Measurements from ENCODE around the gene TBX10. TPM values are rescaled to one million over a fixed set of nuclear protein-coding genes. Genes with fewer than 3 reads are reported as not detected.

The TBX10 gene
- total RNA-seq, 6 experiments from 2014 or later, result not detected

DNA sequence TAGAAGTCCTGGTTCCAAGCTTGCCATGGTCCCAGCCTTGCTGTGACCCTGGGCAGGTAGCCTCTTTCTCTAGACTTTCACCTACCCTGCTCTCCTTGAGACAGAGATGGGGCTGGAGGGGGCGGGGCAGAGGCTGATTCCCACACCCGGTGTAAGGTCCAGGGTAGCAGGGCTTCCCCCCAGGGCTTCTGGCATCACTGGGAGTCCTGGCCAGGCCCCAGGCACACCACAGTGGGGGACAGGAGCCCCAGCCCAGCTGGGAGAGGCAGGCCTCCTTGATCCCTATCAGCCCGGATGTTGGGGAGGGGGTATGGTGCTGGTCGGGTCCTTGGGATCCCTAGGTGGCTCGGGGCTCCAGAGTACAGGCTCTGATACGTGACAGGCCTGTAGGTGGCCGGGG lies 8.2 kb downstream of the TBX10 start:
- Mint-ChIP-seq H3K4me3 (no peak overlapping the region), H3K36me3 (ENCODE audit: low read depth) (no peaks in the 10 kb centered on the region), H3K9me3 (no peaks in the 10 kb centered on the region), H3K27ac (no peak overlapping the region), H3K27me3 (ENCODE audit: insufficient read depth) (peaks cover 4% of the 10 kb centered on the region), H3K4me1 (ENCODE audit: low read depth) (peaks cover 5% of the 10 kb centered on the region)
- TF ChIP-seq, protein P1, sequence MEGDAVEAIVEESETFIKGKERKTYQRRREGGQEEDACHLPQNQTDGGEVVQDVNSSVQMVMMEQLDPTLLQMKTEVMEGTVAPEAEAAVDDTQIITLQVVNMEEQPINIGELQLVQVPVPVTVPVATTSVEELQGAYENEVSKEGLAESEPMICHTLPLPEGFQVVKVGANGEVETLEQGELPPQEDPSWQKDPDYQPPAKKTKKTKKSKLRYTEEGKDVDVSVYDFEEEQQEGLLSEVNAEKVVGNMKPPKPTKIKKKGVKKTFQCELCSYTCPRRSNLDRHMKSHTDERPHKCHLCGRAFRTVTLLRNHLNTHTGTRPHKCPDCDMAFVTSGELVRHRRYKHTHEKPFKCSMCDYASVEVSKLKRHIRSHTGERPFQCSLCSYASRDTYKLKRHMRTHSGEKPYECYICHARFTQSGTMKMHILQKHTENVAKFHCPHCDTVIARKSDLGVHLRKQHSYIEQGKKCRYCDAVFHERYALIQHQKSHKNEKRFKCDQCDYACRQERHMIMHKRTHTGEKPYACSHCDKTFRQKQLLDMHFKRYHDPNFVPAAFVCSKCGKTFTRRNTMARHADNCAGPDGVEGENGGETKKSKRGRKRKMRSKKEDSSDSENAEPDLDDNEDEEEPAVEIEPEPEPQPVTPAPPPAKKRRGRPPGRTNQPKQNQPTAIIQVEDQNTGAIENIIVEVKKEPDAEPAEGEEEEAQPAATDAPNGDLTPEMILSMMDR (IDR thresholded peaks at IDR 0.05), result no peak
- DNase-seq, result no peak

DNA sequence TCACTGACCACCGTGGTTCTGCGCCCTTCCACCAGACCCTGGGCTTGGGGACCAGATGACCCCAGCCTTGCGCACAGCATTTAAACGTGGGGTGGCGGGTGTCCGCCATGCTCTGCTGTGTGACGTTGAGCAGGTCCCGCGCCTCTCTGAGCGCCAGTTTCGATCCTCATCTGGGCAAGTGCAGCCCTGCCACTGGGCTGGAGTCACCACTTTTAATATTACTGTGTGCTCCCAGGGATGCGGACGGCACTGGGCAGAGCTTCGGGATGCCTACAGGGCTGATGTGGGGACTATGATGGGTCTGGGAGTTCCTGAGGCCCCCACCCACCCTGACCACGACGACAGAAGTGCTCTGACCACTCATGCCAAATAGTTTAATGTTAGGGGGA lies 8.6 kb downstream of the TBX10 start:
- no peak for DNase-seq
- no peaks in the 10 kb centered on the region for H3K36me3 Mint-ChIP-seq (ENCODE audit: low read depth)
- H3K27ac Mint-ChIP-seq, result peak overlapping the region; percentile 69
- peaks cover 4% of the 10 kb centered on the region for H3K27me3 Mint-ChIP-seq (ENCODE audit: insufficient read depth)
- TF ChIP-seq, protein P1 (IDR thresholded peaks at IDR 0.05), result peak; percentile 29
- H3K4me1 Mint-ChIP-seq (ENCODE audit: low read depth), result peaks cover 5% of the 10 kb centered on the region
- H3K4me3 Mint-ChIP-seq, result peak overlapping the region; percentile 86
- H3K9me3 Mint-ChIP-seq, result no peaks in the 10 kb centered on the region

DNA sequence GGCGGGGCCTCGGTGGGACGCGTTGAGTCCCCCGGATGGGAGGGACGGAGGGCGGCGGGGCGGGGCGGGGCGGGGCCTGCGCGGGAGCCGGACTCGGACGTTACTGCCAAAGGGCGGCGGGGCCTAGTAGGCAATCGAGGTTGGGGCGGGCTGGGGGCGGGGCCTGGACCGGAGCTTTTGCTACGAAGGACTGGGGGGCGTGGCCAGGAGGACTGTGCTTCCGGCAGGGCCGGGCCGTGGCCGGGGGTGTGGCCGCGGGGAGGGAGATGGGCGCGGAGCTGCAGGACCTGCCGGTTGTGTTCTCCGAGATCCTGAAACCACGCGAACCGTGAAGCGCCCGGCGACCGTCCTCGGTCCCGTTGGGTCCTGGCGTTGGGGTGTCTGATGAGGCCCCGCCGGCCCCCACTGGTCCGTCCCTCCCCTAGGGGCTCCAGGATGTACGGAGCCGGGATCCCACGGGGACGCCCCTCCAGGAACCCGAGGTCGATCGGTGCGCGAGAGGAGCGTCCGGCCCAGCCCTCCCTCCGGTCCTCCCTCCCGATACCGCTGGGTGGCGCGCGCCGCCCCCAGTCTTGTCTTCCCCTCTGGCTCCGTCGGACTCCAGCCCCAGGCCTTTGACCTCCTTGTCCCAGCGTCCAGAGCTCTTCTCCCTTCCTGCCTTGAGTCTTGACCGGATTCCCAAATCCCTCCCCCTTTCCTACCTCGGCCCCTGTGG lies 9.2 kb downstream of the TBX10 start:
- no peaks in the 10 kb centered on the region for H3K9me3 Mint-ChIP-seq
- DNase-seq, result peak; percentile 91
- TF ChIP-seq, protein P1 (IDR thresholded peaks at IDR 0.05), result peak; percentile 85
- H3K4me3 Mint-ChIP-seq, result peak overlapping the region; percentile 86
- peak overlapping the region; percentile 69 for H3K27ac Mint-ChIP-seq
- H3K4me1 Mint-ChIP-seq (ENCODE audit: low read depth), result peaks cover 5% of the 10 kb centered on the region
- H3K36me3 Mint-ChIP-seq (ENCODE audit: low read depth), result no peaks in the 10 kb centered on the region
- H3K27me3 Mint-ChIP-seq (ENCODE audit: insufficient read depth), result peaks cover 4% of the 10 kb centered on the region

DNA sequence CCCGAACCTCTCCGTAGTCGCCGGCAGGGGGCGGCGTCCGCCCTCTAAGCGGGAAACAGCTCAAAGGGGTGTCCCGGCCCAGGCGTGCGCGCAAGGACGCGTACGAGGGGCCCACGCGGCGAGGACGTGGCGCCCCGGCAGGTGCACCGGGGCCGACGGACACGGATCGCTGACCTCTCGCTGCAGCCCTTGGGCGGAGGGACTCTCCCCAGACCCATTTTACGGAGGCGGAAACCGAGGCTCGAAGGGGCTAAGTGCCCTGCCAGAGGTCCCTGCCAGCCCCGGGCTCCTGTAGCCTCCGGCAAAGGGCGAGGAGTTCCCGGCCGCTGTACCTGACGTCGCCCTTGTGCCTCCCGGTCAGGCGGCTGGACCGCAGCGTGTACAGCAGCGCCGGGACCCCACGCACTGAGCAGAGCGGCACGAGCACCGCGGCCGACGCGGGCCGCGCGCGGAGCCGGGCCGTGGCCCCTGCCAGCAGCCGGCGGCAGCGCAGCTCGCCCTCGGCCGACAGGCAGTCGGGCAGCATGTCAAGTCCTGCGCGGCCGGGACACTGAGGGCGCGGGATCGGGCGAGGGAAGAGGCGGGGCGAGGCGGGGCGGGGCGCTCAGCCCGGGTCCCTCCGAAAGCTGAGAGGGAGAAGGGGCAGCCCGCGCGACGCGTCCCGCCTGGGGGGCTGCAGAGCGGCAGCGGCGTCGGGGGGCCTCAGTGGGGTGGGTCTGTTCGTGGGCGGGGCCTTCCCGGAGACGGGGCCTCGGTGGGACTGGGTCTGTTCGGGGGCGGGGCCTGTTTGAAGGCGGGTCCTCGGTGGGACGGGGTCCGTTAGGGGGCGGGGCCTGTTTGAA lies 10.0 kb downstream of the TBX10 start, which contains the start of gene NUDT8:
TSS of gene NUDT8 (minus strand) at position 552 of the 842 bp plus-strand sequence. CDS start at position 526, 26 bp downstream.
- Mint-ChIP-seq H3K27ac (peak within 1 kb of the TSS; percentile 69), H3K4me1 (ENCODE audit: low read depth) (peaks cover 5% of the 10 kb centered on the region), H3K36me3 (ENCODE audit: low read depth) (no peaks in the 10 kb centered on the region), H3K4me3 (peak within 1 kb of the TSS; percentile 86), H3K27me3 (ENCODE audit: insufficient read depth) (peaks cover 3% of the 10 kb centered on the region), H3K9me3 (no peaks in the 10 kb centered on the region)
- TF ChIP-seq, protein P1 (IDR thresholded peaks at IDR 0.05), result peak; percentile 97
- DNase-seq, result peak; percentile 61

DNA sequence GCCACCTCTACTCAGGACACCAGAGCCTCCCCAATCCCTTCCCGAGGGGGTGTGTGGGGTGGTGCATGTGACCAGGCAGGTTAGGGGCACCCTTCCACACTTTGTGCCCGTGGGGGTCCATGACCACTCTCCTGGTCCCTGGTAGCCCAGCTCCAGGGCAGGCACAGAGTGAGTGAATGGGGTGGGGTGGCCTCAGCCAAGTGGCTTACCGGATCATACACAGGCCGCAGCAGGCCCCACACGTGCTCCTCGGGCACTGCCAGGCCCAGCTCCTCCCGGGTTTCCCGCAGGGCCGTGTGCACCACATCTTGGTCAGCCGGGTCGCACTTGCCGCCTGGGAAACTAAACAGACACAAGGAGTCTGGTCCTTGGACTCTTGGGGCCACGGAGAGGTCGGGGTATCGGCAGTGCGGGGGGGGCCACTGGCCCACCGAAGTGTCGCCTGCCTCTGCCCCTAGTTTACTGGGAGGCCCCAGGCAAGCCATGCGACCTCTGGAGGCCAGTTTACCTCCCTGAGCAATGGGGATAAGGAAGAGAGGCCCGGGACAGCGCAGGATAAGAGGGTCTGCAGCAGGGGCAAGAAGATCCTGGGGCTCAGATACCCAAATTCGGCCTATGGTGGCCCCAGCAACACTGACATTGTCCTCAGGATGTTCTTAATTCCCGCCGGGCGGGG lies 10.7 kb downstream of the TBX10 start:
- peaks cover 3% of the 10 kb centered on the region for H3K27me3 Mint-ChIP-seq (ENCODE audit: insufficient read depth)
- H3K4me3 Mint-ChIP-seq, result no peak overlapping the region
- peaks cover 5% of the 10 kb centered on the region for H3K4me1 Mint-ChIP-seq (ENCODE audit: low read depth)
- H3K27ac Mint-ChIP-seq, result no peak overlapping the region
- TF ChIP-seq, protein P1 (IDR thresholded peaks at IDR 0.05), result no peak
- H3K9me3 Mint-ChIP-seq, result no peaks in the 10 kb centered on the region
- DNase-seq, result no peak
- H3K36me3 Mint-ChIP-seq (ENCODE audit: low read depth), result no peaks in the 10 kb centered on the region

Data from HFFc6 (cell line).